GM12865 (cell line): ENCODE results near the gene PNMT.

Experiments
- DNase-seq: peaks from one replicate; pipeline ENCODE4 v3.0.0; 2010; ENCODE audit warnings: low read depth
- H3K4me3 ChIP-seq: 2 replicates; pipeline ENCODE4 v1.5.1; 2011; ENCODE audit warnings: mild to moderate bottlenecking, low read depth, low read length, control low read depth
- TF ChIP-seq, protein P1 (sequence below): IDR thresholded peaks from 2 replicates; pipeline ENCODE4 v1.5.1; 2011; ENCODE audit warnings: low read length, control low read depth, low read depth, inconsistent platforms; ENCODE audit not compliant: insufficient read depth; ENCODE audit errors: missing control alignments

The PNMT gene

DNA sequence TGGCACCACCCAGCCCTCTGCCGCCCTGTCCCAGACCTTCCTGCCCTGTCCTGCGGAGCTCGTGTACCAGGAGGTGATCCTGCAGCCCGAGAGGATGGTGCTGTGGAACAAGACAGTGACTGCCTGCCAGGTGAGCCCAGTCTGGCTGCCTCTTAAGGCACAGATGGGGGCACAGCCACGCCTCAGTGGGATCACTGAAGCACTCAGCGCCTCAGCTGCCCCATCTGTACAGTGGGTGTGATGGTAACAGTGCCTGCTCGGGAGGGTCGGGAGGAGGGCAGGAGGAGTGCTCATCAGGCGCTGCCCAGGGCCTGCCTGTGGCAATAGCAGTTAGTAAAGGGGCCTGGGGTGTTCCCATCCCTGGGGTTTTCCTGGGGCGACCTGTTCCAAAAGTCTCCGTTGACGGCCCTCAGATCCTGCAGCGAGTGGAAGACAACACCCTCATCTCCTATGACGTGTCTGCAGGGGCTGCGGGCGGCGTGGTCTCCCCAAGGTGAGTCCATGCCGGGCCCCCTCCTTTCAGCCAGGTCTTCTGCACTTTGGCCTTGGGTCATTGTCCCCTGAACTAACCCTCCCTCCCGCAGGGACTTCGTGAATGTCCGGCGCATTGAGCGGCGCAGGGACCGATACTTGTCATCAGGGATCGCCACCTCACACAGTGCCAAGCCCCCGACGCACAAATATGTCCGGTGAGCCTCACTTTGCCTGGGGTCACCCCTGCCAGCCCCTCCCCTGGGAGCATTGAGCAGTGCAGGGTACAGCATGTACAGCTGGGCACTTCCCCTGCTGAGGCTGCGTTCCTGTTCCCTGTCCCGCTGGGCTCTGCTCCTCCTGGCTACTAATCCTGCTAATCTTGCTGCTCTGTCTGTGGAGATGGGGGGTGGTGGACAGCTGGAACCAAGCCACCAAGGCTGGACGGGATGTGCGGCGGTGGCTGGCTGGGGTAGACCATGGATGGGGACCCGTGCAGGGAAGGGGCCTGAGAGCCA lies 7.6 kb upstream of the PNMT start:
- H3K4me3 ChIP-seq = no peak overlapping the region
- DNase-seq = no peak
- TF ChIP-seq, protein P1, sequence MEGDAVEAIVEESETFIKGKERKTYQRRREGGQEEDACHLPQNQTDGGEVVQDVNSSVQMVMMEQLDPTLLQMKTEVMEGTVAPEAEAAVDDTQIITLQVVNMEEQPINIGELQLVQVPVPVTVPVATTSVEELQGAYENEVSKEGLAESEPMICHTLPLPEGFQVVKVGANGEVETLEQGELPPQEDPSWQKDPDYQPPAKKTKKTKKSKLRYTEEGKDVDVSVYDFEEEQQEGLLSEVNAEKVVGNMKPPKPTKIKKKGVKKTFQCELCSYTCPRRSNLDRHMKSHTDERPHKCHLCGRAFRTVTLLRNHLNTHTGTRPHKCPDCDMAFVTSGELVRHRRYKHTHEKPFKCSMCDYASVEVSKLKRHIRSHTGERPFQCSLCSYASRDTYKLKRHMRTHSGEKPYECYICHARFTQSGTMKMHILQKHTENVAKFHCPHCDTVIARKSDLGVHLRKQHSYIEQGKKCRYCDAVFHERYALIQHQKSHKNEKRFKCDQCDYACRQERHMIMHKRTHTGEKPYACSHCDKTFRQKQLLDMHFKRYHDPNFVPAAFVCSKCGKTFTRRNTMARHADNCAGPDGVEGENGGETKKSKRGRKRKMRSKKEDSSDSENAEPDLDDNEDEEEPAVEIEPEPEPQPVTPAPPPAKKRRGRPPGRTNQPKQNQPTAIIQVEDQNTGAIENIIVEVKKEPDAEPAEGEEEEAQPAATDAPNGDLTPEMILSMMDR = no peak

DNA sequence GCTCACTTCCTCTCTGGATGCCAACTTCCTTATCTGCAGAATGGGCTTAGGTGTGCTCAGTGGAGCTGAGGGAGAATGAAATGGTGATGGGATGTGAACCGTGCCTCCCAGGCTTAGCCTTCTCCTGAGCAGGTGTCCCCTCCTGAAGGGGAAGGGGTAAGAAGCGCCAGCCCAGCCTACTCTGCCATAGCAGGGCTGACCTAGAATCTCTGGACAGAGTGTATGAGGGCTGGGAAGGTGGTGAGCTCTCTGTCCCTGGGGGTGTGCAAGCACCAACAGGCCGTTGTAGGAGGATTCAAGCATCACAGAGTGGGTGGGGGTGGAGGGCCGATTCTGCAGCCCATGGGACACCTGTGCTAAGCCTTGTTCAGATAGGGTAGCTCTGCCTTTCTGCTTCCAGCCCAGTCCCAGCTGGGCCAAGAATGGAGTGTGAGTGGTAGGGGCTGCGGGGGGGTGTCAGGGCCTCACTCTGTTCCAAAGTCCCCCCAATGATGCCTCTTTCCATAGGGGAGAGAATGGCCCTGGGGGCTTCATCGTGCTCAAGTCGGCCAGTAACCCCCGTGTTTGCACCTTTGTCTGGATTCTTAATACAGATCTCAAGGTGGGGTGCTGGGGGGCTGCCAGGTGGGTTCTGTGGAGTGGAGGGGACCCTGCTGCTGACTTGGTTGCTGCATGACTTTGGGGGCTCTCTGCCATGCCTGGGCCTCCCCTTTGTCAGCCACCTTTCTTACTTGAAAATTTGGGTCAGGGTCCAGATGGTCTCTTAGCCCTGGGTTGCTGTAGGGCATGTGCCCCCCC lies 6.3 kb upstream of the PNMT start:
- DNase-seq = no peak
- TF ChIP-seq, protein P1 = no peak
- H3K4me3 ChIP-seq = no peak overlapping the region

DNA sequence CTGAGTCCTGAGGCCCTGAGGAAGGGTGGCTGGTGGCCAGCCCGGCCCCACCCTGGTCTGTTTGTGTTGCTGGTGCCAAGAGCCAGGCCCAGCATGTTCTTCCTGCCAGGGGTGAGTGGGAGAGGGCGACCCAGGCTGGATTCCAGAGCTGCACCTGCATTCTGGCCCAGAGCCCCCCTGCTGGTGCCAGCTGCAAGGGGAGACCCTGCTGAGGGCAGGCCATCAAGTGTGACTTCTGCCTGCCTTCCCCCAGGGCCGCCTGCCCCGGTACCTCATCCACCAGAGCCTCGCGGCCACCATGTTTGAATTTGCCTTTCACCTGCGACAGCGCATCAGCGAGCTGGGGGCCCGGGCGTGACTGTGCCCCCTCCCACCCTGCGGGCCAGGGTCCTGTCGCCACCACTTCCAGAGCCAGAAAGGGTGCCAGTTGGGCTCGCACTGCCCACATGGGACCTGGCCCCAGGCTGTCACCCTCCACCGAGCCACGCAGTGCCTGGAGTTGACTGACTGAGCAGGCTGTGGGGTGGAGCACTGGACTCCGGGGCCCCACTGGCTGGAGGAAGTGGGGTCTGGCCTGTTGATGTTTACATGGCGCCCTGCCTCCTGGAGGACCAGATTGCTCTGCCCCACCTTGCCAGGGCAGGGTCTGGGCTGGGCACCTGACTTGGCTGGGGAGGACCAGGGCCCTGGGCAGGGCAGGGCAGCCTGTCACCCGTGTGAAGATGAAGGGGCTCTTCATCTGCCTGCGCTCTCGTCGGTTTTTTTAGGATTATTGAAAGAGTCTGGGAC lies 5.5 kb upstream of the PNMT start:
- TF ChIP-seq, protein P1 = no peak
- H3K4me3 ChIP-seq = no peak overlapping the region
- DNase-seq = no peak

DNA sequence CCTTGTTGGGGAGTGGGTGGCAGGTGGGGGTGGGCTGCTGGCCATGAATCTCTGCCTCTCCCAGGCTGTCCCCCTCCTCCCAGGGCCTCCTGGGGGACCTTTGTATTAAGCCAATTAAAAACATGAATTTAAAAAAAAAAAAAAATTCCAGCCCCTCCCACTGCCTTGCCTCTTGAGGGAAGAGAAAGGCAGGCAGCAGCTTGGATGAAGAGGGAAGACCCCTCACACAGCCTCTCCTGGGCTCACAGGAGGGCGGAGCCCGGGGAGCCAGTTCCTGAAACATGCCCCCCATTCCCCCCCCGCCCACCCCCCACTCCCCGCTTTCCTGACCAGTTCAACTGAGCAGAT lies 4.9 kb upstream of the PNMT start:
- TF ChIP-seq, protein P1 = no peak
- DNase-seq = no peak
- H3K4me3 ChIP-seq = no peak overlapping the region

DNA sequence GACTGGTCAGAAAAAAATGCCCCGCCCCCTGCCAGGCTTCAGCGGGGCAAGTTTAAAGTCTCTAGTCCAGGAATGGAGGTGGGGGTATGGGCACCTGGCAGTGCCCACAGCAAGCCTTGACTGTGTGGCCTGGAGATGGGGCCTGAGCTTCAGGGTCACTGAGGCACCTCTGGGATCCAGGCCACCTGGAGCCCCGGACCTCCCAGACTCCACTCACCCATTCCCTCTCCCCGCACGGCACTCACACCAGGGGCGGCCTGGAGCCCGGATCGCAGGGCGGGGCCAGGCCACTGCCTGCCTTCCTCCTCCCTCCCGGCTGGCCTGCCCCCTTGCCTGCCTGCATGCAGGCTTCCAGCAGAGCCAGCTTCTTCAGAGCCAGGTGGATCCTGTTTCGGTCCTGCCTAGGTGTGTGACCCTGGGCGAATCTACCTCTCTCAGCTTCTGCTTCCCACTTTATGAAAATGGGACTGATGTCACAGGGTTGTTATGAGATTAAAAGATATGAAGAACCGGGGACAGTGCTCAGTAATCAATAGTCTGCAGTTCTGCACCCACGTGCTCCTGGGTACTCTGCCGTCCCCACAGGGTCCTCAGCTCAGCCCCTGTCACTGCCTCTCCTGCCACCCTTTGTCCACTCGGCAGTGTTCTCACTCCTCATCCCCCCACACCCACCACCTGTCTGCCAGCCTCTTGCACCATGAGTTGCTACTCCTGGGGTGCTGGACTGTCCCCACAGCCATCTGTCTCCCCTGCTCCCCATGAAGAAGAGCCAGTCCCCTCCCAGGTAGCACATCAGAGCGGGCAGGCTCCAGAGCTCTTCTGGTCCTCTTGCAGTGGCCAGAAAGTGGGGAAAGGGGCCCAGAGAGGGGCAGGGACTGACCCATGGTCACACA lies 4.3 kb upstream of the PNMT start:
- TF ChIP-seq, protein P1 = no peak
- H3K4me3 ChIP-seq = no peak overlapping the region
- DNase-seq = no peak
